Glutamatergic neuron (in vitro differentiated cells): ENCODE data around the gene SS18L1. TPM values are rescaled to one million over a fixed set of nuclear protein-coding genes. Genes with fewer than 3 reads are reported as not detected.

Experiments
- DNase-seq: peaks from one replicate; pipeline ENCODE4 v3.0.0; 2022
- H3K27ac Mint-ChIP-seq: one replicate; pipeline ENCODE4 v1.8.0; 2020; ENCODE audit warnings: mild to moderate bottlenecking, mixed read lengths, inconsistent platforms; ENCODE audit not compliant: unreplicated experiment
- H3K27me3 Mint-ChIP-seq: one replicate; pipeline ENCODE4 v1.8.0; 2020; ENCODE audit warnings: mild to moderate bottlenecking, moderate library complexity, mixed read lengths, inconsistent platforms; ENCODE audit not compliant: unreplicated experiment
- H3K36me3 Mint-ChIP-seq: one replicate; pipeline ENCODE4 v1.8.0; 2020; ENCODE audit warnings: mild to moderate bottlenecking, mixed read lengths, inconsistent platforms; ENCODE audit not compliant: unreplicated experiment
- H3K4me1 Mint-ChIP-seq: one replicate; pipeline ENCODE4 v1.8.0; 2020; ENCODE audit warnings: mild to moderate bottlenecking, low read depth, mixed read lengths, inconsistent platforms; ENCODE audit not compliant: unreplicated experiment
- H3K4me3 Mint-ChIP-seq: one replicate; pipeline ENCODE4 v1.8.0; 2020; ENCODE audit warnings: mild to moderate bottlenecking, mixed read lengths, inconsistent platforms; ENCODE audit not compliant: unreplicated experiment
- H3K9me3 Mint-ChIP-seq: one replicate; pipeline ENCODE4 v1.8.0; 2020; ENCODE audit warnings: mild to moderate bottlenecking, moderate library complexity, mixed read lengths, inconsistent platforms; ENCODE audit not compliant: unreplicated experiment
- CTCF ChIP-seq: fragments of 200-600 bp; sonication (generic); IDR thresholded peaks from one replicate; pipeline ENCODE4 v1.5.0; 2021; ENCODE audit not compliant: partially characterized antibody, unreplicated experiment
- total RNA-seq: library from RNA; stranded (reverse); fragmentation: NEBNext Ultra II Directional; extraction: Animal tissue kit (Norgen Biotek cat#: 25700); gene quantifications from one replicate; pipeline ENCODE4 v1.2.1, GENCODE V29; 2021; ENCODE audit not compliant: unreplicated experiment

The SS18L1 gene
- total RNA-seq, 1 donor from 2014 or later = 50.4 TPM

- peaks cover 2% of the 10 kb centered on the region for H3K27me3 Mint-ChIP-seq
- no peak overlapping the region for H3K27ac Mint-ChIP-seq
- no peak for TF ChIP-seq CTCF
- no peaks in the 10 kb centered on the region for H3K36me3 Mint-ChIP-seq
- peaks cover 4% of the 10 kb centered on the region for H3K9me3 Mint-ChIP-seq
- H3K4me3 Mint-ChIP-seq = no peak overlapping the region
- H3K4me1 Mint-ChIP-seq = peaks cover 19% of the 10 kb centered on the region
- DNase-seq = no peak
Observed at GRCh38 chr20:62186887-62187866, 43.6 kb downstream of the SS18L1 start.

- DNase-seq = no peak
- Mint-ChIP-seq H3K4me3 (no peak overlapping the region), H3K4me1 (peaks cover 8% of the 10 kb centered on the region), H3K9me3 (no peaks in the 10 kb centered on the region), H3K36me3 (no peaks in the 10 kb centered on the region), H3K27ac (no peak overlapping the region), H3K27me3 (no peaks in the 10 kb centered on the region)
- TF ChIP-seq CTCF = no peak
Observed at GRCh38 chr20:62190639-62191411, 47.3 kb downstream of the SS18L1 start.

DNA sequence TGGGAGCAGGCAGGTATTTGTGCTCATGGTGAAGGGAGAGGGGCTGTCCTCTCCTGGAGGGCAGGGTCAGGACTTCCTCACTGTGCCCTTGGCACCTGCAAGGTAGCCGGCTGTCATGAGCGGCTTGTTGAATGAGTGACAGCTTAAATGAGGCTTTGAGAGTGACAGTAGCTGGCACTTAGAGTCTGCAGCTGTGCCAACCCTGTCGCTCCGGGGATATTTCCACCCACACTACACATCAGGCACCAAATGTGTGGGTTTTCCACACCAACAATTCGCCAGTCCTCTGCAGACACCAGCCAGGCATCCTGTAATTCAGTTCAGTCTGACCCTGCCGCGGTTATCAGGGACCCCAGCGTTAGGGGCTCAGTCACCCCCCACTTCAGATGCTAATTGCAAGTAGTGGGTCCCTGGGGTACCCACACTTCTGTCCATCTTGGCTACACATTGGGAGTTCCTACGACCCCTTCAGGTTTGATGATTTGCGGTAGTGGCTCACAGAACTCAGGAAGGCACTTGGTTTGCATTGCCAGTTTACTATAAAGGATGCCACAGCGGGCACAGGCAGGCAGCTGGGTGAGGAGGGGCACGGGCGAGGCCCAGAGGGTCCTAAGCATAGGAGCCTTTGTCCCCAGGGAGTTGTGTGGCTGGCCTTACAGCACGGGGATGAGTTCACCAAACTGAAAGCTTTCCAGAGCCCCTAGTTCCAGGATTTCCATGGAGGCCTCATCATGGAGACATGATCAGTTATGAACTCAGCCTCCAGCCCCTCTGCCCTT lies 48.4 kb downstream of the SS18L1 start:
- peak; percentile 6 for DNase-seq
- H3K27me3 Mint-ChIP-seq = no peaks in the 10 kb centered on the region
- peaks cover 6% of the 10 kb centered on the region for H3K4me1 Mint-ChIP-seq
- no peaks in the 10 kb centered on the region for H3K9me3 Mint-ChIP-seq
- H3K4me3 Mint-ChIP-seq = no peak overlapping the region
- H3K27ac Mint-ChIP-seq = no peak overlapping the region
- no peak for TF ChIP-seq CTCF
- H3K36me3 Mint-ChIP-seq = no peaks in the 10 kb centered on the region

- H3K4me3 Mint-ChIP-seq = no peak overlapping the region
Observed at GRCh38 chr20:62192635-62193034, 49.1 kb downstream of the SS18L1 start.

More at GRCh38 chr20:62192635-62193034, 49.1 kb downstream of the SS18L1 start:
- no peaks in the 10 kb centered on the region for H3K27me3 Mint-ChIP-seq
- peaks cover 6% of the 10 kb centered on the region for H3K4me1 Mint-ChIP-seq
- no peaks in the 10 kb centered on the region for H3K9me3 Mint-ChIP-seq
- no peak overlapping the region for H3K27ac Mint-ChIP-seq
- TF ChIP-seq CTCF = no peak
- no peaks in the 10 kb centered on the region for H3K36me3 Mint-ChIP-seq
- DNase-seq = peak; percentile 5
